NB4 (cell line): Measurements from ENCODE around the gene KIRREL3.

ENCODE experiments used
- DNase-seq: peaks from one replicate; pipeline ENCODE4 v3.0.0; 2010; ENCODE audit warnings: low read depth
- H3K4me3 ChIP-seq: one replicate; pipeline ENCODE4 v1.5.1; 2011; ENCODE audit warnings: mild to moderate bottlenecking, low read depth, low read length, moderate library complexity
- CTCF ChIP-seq: IDR thresholded peaks from one replicate; pipeline ENCODE4 v1.5.1; 2012; ENCODE audit warnings: low read depth, low read length
- MYC ChIP-seq: IDR thresholded peaks from 2 replicates; pipeline ENCODE4 v1.6.1; 2011; ENCODE audit warnings: low read depth, low read length
- POLR2A ChIP-seq: IDR thresholded peaks from 2 replicates; pipeline ENCODE4 v1.6.1; 2011; ENCODE audit warnings: mild to moderate bottlenecking; ENCODE audit not compliant: insufficient read length; ENCODE audit errors: extremely low read depth
- TF ChIP-seq, protein P1 (sequence below): IDR thresholded peaks from 2 replicates; pipeline ENCODE4 v1.6.1; 2011; ENCODE audit warnings: low read depth, low read length

Gene KIRREL3

DNA sequence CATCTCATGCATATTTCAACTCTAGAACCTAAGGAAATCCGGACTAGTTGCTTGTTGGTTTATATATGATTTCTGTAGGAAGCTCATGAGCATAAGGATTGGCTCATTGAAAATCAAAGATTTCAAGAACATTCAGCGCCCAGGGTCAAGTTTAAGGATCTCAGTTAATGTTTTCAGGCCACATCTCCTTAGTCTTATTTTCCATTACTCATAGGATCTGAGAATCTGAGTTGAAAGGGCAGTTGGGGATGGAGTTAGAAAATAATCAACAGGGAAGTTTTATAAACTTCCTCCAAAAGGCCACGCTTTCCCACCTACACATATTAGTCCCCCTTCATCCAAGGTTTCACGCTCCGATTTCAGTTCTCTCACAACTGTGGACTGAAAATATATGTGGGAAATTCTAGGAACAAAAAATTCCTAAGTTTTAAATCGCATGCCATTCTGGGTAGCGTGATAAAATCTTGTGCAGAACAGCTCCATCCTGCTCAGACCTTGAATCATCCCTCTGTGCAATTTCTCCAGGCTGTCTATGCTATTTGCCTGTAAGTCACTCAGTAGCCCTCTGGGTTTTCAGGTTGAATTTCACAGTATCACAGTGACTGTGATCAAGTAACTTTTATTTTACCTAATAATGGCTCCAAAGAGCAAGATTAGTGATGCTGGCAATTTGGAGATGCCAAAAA, 160.2 kb downstream of the KIRREL3 start:
- no peak overlapping the region for H3K4me3 ChIP-seq
- TF ChIP-seq, protein P1, sequence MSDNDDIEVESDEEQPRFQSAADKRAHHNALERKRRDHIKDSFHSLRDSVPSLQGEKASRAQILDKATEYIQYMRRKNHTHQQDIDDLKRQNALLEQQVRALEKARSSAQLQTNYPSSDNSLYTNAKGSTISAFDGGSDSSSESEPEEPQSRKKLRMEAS, result no peak
- TF ChIP-seq CTCF (no peak), MYC (no peak), POLR2A (no peak)
- DNase-seq, result no peak

DNA sequence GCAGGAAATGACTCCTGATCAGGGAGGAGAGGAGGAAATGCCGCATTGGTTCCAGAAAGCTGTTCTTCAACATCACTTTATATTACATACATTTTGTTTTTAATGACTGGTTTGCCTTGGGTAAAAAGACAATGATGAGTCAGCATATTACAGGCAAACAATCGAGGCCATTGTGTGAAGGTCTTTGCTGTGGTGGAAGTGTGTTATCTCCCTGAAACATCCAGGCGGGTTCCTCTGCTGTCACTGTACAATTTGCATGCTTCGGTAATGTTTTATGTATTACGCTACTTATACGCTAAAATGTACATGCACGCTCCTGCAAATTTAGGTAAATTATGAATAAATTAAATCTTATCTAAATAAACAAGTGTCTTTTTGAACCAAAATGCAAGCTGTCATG, 161.1 kb downstream of the KIRREL3 start:
- DNase-seq, result no peak
- TF ChIP-seq POLR2A (no peak), CTCF (no peak), MYC (no peak)
- TF ChIP-seq, protein P1, result no peak

GRCh38 chr11:126838779-126839178, 161.8 kb downstream of the KIRREL3 start:
- H3K4me3 ChIP-seq, result no peak overlapping the region
- no peak for TF ChIP-seq POLR2A
- TF ChIP-seq MYC, result no peak
- TF ChIP-seq CTCF, result no peak
- no peak for DNase-seq

More for the DNA sequence above, 161.1 kb downstream of the KIRREL3 start:
- H3K4me3 ChIP-seq, result no peak overlapping the region

DNA sequence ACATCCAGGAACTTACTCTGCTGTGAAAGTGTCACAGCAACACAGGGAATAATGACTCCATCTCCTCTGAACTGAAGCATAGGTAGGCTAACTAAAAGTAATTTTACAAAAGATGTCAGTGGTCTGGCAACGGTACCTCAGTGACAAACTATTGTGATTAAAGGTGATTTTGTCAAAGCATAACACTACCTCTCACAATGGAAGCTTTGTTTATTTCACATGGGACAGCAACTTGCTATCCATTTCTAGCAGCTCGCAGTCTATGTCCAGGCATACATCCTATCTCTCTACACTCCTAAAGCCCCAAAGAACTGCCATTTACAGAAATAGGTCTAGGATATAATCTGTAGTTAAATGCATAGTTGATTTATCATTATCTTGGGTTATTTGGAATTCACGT, 163.0 kb downstream of the KIRREL3 start:
- DNase-seq, result no peak
- H3K4me3 ChIP-seq, result no peak overlapping the region
- TF ChIP-seq, protein P1, result no peak
- TF ChIP-seq MYC (no peak), CTCF (no peak), POLR2A (no peak)

DNA sequence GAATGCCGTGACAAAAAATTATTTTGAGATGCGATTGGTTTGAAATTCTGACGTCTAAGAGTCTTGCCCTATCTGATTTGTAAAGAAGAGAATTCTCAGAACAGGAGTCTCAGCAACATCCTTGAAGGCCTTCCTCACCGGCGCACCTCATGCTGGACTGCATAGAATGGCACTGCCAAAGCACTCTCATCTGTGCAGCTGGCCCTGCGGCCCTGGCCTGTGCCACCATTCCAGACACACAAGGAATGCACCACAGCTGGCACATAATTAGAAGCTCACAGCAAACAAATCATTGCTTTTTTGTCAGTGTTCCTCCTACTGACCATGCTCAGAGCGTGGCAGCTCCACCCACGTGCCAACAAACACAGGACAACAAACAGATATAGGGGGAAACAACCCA, 166.0 kb downstream of the KIRREL3 start:
- DNase-seq, result no peak
- H3K4me3 ChIP-seq, result no peak overlapping the region
- TF ChIP-seq, protein P1, result no peak
- no peak for TF ChIP-seq POLR2A
- no peak for TF ChIP-seq CTCF
- no peak for TF ChIP-seq MYC
